WI38 (cell line): ENCODE measurements around the gene ASTN1.

Experiments used
- H3K4me3 ChIP-seq: 2 replicates; pipeline ENCODE4 v1.5.1; 2011; ENCODE audit warnings: low read depth, mild to moderate bottlenecking, control low read depth, low read length
- TF ChIP-seq, protein P1 (sequence below): IDR thresholded peaks from 2 replicates; pipeline ENCODE4 v1.5.1; 2012; ENCODE audit warnings: low read depth, mild to moderate bottlenecking, control low read depth, low read length

ASTN1 gene

GRCh38 chr1:176896216-176896615 lies 268.3 kb downstream of the ASTN1 start:
- TF ChIP-seq, protein P1, sequence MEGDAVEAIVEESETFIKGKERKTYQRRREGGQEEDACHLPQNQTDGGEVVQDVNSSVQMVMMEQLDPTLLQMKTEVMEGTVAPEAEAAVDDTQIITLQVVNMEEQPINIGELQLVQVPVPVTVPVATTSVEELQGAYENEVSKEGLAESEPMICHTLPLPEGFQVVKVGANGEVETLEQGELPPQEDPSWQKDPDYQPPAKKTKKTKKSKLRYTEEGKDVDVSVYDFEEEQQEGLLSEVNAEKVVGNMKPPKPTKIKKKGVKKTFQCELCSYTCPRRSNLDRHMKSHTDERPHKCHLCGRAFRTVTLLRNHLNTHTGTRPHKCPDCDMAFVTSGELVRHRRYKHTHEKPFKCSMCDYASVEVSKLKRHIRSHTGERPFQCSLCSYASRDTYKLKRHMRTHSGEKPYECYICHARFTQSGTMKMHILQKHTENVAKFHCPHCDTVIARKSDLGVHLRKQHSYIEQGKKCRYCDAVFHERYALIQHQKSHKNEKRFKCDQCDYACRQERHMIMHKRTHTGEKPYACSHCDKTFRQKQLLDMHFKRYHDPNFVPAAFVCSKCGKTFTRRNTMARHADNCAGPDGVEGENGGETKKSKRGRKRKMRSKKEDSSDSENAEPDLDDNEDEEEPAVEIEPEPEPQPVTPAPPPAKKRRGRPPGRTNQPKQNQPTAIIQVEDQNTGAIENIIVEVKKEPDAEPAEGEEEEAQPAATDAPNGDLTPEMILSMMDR = no peak
- no peak overlapping the region for H3K4me3 ChIP-seq

DNA sequence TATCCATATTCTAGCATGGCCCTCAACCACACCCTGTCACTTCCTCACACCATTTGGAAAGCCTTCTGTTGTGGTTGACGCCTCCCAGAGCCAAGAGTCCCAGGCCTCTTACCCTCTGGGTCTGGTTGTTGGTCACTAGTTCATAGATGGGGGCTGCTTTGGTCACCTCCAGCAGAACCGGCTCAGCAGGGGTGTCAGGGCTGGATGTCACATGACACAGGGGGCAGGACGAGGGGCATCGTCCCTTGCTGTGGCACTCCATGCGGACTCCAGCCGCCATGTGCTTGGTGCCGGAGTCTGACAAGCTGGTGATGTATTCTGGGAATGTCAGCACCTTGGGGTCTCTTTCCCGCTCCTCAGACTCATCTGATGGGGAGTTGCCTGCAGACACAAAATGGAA lies 270.1 kb downstream of the ASTN1 start:
- no peak overlapping the region for H3K4me3 ChIP-seq
- TF ChIP-seq, protein P1 = no peak

GRCh38 chr1:176893625-176894352 lies 270.7 kb downstream of the ASTN1 start:
- TF ChIP-seq, protein P1 = no peak
- H3K4me3 ChIP-seq = no peak overlapping the region

DNA sequence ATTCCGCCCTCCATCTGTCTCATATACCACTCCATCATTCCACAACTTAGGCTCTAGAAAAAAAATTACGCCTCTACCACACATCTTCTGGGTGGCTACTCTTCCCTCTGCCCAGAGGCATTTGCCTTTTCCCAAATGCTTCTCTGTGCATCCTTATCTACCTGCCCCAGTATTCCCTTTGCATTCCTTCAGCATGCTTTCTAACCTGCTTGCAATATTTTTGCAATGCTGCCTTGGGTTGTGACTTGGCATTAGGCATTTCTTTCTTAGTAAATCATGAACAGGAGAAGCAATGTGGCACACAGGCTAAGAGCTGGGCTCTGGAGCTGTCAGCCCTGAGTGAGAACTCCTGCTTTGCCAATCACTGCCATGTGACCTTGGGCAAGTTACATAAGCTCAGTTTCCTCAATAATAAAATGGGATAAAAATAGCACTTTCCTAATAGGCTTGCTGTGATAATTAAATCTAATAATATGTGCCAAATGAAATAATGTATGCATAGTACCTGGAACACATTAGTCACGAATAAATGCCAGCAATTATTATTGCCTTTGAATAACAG lies 276.0 kb downstream of the ASTN1 start:
- H3K4me3 ChIP-seq = no peak overlapping the region
- TF ChIP-seq, protein P1 = no peak

DNA sequence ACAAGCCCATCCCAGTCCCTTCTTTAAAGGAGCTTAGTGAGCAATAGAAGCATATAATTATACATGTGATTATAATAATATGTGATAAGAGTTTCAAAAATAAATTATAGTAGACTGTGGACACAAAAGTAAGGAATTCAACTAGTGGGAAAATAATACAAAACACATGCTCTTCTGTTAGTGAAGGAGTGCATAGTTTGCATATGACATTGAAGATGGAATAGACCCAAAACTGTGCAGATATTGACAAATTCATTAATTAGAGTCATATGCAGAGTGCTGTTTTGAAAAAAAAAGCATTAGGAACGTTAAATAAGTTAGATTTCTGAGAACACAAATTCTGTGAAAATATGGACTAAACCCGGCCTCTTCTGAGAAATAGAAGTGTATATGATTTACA lies 278.8 kb downstream of the ASTN1 start:
- TF ChIP-seq, protein P1 = no peak
- H3K4me3 ChIP-seq = no peak overlapping the region

- H3K4me3 ChIP-seq = no peak overlapping the region
- TF ChIP-seq, protein P1 = no peak
Measured at GRCh38 chr1:176885341-176885740, 279.2 kb downstream of the ASTN1 start.

GRCh38 chr1:176884911-176885310 lies 279.6 kb downstream of the ASTN1 start:
- H3K4me3 ChIP-seq = no peak overlapping the region
- TF ChIP-seq, protein P1 = no peak
